Uterus (tissue), 2 donors: Measurements from ENCODE around the gene EYS.

ENCODE experiments used
- CTCF ChIP-seq, 4 experiments: fragments of 200-600 bp in 2 of 4; fragments of 450-650 bp in 2 of 4; sonication (generic) in 2 of 4; IDR thresholded peaks; one replicate each; pipeline ENCODE4 v1.5.1; 2016 to 2019; ENCODE audit warnings: antibody characterized with exemption in 4 of 4, mild to moderate bottlenecking in 2 of 4, moderate library complexity in 1 of 4
- POLR2A ChIP-seq, 2 donors: fragments of 450-650 bp; IDR thresholded peaks; one replicate each; pipeline ENCODE4 v1.6.1; 2016; ENCODE audit warnings: antibody characterized with exemption in 2 of 2, mild to moderate bottlenecking in 1 of 2, moderate library complexity in 1 of 2

- TF ChIP-seq CTCF (IDR thresholded peaks at IDR 0.05) (no peak), POLR2A (IDR thresholded peaks at IDR 0.05) (no peak)
These were observed 169.4 kb downstream of the EYS start for GRCh38 chr6:65537600-65537999.
